DOHH2 (cell line): ENCODE data around the gene RNLS.

Experiments
- EZH2phosphoT487 ChIP-seq: fragments of 200-600 bp; sonication (generic); IDR thresholded peaks from 2 replicates; pipeline ENCODE4 v1.6.1; 2017; ENCODE audit warnings: borderline replicate concordance, mild to moderate bottlenecking, antibody characterized with exemption, low read length, moderate library complexity, mixed read lengths
- TF ChIP-seq, protein P1 (sequence below): fragments of 200-600 bp; sonication (generic); IDR thresholded peaks from one replicate; pipeline ENCODE4 v1.5.1; 2014; ENCODE audit warnings: antibody characterized with exemption, mild to moderate bottlenecking, low read depth, low read length; ENCODE audit not compliant: poor library complexity, severe bottlenecking

DNA sequence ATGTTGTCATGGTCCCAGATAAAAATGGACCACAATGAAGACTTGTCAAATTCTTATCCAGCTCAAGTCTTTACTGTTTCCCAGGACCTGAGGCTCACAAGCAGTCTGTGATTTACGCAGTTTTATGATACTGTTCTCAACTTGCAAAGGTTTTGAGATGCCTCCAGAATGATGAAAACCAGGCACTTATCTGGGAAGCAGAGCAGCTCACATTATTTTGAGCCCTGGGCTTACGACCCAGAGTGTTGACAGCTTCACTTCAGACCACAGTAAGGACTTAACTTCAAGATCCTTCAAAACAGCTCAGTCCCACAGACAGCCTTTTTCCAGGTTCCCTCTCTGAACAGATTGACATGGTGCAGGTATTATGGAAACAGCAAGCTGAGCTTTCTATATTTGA, 236.1 kb downstream of the RNLS start:
- TF ChIP-seq, protein P1, sequence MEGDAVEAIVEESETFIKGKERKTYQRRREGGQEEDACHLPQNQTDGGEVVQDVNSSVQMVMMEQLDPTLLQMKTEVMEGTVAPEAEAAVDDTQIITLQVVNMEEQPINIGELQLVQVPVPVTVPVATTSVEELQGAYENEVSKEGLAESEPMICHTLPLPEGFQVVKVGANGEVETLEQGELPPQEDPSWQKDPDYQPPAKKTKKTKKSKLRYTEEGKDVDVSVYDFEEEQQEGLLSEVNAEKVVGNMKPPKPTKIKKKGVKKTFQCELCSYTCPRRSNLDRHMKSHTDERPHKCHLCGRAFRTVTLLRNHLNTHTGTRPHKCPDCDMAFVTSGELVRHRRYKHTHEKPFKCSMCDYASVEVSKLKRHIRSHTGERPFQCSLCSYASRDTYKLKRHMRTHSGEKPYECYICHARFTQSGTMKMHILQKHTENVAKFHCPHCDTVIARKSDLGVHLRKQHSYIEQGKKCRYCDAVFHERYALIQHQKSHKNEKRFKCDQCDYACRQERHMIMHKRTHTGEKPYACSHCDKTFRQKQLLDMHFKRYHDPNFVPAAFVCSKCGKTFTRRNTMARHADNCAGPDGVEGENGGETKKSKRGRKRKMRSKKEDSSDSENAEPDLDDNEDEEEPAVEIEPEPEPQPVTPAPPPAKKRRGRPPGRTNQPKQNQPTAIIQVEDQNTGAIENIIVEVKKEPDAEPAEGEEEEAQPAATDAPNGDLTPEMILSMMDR: no peak
- no peak for TF ChIP-seq EZH2phosphoT487
